NCI-H2081 (cell line): ENCODE data around the gene NKAIN4.

Experiments used
- DNase-seq, 2 experiments: peaks; one replicate each; lab custom pipeline; 2025; lab: John Stamatoyannopoulos, UW

The NKAIN4 gene

DNA sequence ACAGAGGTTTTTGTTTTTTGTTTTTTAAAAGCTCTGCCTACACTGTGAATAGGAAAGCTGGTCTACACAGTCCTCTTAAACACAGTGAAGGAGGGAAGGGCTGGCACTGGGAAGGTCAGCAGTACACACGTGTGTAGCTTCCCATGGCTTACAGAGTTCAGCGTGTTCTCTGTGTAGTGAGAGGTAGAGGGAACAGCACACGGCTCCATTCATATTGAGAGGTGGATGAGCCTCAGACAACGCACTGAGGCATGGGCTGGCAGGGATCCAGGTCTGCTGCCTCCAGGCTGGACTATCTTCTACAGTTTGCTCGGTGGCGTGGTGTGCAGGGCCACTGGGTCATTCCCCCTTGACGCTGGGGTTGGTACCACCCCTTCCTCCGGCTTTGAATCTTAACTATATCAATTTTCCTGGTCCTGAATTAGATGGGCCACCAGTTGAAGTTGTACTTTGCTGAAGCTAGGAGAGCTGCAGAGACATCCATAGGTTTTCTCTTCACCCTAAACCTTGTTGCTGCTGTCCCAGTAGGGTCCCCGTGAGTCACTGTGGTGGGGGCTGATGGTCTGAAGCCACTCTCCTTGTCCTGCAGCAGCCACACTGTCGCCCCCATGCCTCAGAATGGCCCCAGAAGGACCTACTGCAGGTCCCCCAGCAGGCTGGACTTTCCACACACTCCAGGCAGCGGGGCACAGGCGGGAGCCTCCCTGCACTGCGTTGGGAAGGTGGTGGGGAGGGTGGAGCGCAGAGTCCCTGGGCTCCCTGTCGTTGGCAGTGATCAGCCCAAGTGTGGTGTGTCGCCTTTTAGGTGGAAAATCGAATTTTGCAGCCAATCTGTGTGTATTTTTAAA, 20.3 kb upstream of the NKAIN4 start:
- no peak for DNase-seq

DNA sequence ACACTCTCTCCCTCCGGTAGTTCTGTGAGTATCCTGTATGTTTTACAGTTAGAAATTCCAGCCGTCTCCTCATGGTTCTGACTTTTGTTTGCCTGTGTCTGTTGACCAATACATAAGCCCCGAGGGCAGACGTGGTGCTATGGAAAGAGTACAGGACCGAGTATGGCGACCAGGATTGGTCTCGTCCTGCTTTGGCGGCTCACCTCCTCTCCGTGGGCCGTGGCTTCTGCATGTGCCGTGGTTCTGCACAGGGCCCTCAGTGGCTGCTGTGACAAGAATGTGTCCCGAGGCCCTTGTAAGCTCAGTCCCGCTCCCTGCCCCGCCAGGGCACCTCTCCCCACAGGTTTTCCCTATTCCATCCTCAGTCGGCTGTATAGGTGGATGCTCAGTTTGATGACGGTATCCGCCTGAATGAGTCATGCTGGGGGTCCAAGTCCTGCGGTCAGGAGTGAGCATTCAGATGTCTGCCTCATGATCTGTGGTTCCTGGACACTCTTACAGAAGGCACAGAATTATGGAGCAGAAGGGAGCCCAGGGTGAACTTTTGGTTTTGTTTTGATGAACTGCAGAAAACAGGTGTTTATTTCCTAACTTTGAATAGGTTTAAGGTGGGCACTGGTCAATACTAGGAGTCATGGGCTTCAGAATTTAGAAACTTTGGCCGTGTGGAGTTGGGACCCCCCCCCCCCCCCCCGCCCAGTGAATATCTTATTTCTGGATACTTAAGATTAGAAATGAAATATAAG, 19.5 kb upstream of the NKAIN4 start:
- DNase-seq = no peak

DNA sequence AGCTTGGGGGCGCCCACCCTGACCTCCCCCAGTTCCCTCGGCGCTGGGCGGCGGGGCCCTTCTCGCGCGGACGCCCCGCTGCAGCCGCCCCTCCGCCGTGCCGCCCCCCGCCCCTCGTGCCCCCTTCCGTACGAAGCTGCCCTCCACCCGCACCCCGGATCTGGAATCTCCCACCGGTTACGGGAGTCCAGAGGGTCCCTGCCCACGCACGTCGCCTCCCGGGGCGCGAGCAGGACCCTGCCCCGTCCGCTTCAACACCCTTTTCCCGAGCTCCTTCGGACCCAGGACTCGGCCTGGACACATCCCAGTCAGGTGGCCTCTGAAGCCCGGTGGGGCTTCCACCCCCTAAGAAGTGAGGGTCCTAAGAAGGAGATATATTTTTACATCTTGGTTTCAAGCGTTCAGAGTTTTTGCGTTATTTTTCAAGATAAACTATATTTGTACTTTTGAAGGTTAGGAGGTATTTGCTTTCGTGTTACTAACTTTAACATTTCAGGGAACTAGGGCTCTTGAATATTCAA, 18.9 kb upstream of the NKAIN4 start:
- no peak for DNase-seq

DNA sequence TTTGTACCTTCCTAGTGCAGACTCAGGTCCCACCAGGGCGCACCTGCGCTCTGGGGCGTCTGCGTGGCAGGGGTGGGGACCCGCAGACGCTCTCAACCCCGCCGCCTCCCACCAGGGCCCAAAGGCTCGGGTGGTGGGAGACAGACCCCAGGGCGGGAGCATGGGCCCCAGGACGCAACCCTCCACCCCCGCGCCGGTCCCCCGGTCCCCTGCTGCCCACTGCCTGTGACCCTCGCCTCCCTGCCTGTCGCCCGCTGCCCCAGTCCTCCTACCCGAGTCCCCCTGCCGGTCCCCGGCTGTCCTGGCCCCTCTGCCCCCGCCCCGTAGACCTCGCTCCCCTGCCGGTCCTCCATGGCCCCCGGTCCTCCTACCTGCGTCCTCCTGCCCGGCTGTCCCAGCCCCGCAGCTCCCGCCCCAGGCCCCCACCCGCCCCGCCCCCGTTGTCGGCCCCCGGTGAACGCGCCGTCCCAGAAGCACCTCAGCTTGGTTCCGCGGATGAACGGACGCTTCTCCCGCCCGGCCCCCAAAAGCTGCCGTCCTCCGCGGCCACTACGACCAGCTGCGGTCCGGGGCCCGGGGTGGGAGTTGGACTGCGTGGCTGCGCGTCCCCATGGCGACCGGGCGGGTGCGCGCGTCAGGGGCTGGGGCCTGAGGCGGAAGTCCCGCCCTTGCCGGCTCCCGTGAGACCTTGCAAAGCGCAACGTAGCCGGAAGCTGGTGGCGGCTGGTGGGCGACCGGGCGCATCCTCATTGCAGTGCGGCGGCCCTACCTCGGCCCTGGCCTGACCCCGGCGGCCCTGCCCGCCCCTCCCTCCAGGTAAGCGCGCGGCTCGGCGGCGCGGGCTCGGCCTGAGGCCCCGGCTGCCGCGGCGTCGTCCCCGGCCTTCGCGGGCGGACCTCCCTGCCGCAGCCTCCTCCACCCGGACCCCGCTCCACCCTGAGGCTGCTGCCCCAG, 18.1 kb upstream of the NKAIN4 start, which contains the start of gene ARFGAP1:
TSS of gene ARFGAP1 (plus strand) at position 709 of the 954 bp plus-strand sequence. CDS start 2,768 bp downstream, outside the sequence.
- peak; percentile 80 to 87 for DNase-seq

DNA sequence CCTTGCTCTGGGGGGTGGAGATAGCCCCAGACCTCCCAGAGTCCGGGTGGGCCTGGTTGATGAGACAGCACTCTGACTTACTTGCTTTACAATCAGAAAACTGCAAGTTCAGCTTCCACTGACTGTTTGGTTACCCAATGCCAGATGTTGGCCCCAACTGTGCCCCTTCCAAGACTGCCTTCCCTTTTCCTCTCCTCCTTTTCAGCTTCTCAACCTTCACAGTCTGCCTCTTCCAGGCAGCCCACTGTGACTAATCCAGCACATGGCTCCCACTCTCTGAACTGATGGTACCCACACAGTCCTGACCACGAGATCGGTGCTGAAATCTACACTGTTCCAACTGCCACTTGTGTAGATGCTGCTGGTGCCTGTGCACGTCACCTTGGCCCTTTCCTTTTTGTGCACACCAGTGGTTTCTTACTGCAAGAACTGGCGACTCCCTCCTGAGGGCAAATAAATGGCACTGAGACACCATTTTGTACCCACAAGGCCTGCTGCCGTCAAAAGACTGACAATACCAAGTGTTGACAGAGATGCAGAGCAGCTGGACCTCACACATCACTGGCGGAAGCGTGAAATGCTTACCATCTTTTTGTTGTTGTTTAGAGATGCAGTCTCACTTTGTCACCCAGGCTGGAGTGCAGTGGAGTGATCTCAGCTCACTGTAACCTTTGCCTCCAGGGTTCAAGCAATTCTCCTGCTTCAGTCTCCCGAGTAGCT, 16.5 kb upstream of the NKAIN4 start:
- no peak for DNase-seq

DNA sequence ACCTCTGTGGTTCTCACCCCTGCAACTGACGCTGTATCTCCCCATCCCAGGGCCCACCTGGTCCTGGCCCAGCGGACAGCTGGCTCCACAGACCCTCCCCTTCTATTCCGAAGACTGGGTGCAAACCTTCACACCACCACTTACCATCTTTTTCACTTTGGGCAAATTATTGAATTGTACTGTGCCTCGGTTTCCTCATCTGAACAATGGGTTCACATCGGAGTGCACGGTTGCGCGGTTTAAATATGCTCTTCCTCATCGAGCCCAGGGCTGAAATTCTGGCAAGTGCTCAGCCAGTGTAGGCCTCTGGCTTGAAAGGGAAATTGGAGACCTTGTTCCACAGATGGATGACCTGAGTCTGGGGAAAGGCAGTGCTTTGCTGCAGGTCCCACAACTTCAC, 15.5 kb upstream of the NKAIN4 start:
- DNase-seq = no peak

GRCh38 chr20:63268671-63269439, 14.6 kb upstream of the NKAIN4 start:
- no peak for DNase-seq

GRCh38 chr20:63268256-63268655, 14.0 kb upstream of the NKAIN4 start:
- DNase-seq = no peak

GRCh38 chr20:63267691-63268090, 13.4 kb upstream of the NKAIN4 start:
- DNase-seq = no peak

- no peak for DNase-seq
These were observed 11.7 kb upstream of the NKAIN4 start for GRCh38 chr20:63265891-63266515.

DNA sequence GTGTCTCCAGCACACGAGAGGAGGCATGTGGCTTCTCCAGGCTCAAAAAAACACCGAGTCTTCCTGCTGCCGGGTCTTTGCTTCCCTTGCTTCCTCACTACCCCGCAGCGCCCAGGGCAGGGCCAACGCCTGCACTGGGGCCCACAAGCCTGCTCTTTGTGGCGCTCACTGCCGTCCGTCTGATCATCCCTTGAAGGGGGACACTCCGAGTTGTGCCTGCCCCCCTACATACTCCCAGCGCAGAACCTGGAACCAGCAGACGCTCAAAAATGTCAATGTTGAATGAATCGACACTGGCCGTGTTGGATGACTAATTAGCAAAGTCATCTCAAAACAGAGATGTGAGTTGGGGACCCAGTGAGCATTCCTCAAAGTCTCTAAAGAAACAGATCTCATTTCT, 10.3 kb upstream of the NKAIN4 start:
- DNase-seq = no peak

DNA sequence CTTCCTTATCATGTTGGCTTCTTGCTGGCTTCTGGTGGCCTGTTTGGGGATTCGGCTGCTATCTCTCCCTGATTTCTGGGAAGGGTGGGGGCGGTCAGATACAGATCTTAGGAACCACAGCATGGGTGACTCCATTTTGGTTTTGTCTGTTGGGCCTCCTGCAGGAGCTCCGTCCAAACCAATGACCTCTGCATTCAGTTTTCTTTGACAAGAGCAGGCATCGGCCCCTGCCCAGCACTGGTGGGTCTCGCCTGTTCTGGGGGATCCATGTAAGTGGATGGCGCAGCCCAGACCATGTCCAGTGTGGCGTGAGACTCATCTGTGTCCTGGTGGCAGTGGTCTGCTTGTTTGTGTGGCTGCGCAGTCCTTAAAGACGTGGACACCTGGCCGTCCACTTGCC, 9.7 kb upstream of the NKAIN4 start:
- no peak for DNase-seq

DNA sequence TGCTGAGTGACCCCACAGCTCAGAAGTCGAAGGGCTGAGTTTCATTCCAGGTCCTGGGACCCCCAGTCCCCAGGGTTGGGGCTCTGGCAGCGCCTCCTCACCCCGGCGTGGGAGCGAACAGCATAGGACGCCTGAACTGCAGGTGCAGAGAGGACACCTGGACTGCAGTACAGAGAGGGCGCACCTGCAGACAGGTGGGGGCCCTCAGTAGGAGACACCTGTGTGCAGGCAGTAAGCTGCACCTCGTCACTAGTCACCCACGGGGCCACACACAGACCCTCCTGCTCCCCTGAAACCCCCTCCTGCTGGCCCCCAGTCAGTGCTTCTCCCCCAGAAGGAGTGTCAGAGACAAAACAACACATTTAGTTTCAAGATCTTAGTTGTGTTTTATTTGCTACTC, 8.6 kb upstream of the NKAIN4 start:
- no peak for DNase-seq

- no peak for DNase-seq
These were observed 7.7 kb upstream of the NKAIN4 start for GRCh38 chr20:63261795-63262528.

GRCh38 chr20:63261060-63261794, 7.0 kb upstream of the NKAIN4 start:
- no peak for DNase-seq

- no peak for DNase-seq
These were observed 6.3 kb upstream of the NKAIN4 start for GRCh38 chr20:63260521-63260920.

DNA sequence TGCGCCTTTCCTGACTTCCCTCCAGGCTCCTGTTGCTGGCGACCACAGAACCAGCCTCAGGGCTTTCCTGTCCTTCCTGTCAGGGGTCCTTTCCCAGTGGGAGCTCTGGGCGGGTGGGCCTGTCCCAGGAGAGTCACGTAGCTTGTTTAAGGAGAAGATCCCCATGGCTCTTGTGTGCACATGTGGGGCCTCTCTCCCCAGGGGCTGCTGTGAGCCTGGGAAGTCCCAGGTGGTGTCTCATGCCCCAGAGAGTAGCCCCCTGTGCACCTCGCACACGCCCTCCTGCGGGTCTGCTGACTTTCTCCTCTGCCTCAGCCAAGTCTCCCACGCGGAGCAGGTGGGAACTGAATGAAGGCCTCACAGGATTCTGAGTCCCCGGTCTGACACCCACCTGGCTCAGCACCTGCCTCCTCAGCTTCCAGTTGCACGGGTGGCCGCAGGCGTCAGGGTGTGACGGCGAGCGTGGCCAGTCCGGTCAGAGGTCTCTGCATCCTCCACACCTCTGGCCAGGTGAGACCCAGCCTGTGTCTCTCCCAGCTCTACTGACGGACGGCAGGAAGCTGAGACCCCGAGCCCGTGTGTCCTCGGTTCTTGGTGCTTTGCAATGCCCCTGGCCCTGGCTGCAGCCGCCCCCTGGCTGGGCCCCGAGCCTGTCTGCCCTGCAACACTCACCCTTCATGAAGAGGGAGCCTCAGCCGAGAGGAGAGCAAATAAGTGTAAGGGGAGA, 5.6 kb upstream of the NKAIN4 start:
- no peak for DNase-seq

DNA sequence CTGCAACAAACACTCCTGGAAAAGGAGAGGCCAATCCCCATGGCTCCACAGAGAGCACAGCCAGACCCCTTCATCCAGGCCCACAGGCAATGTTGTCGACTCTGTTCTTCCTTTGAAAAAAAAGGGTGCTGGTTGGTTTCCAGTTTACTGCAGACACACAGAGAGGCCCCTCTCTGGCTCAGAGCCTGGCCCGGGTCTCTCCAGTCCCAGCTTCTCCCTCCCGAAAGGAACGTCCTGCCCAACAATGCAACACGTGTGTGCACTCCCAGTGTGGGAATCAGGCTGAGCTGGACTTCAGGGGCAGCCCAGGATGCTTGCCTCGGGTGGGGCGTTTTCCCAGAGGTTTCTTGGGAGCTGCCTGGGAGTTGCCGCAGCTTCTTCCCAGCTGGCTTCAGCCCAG, 4.5 kb upstream of the NKAIN4 start:
- DNase-seq = no peak
